A549 (cell line): ENCODE results near the gene NAALADL1. TPM values are rescaled to one million over a fixed set of nuclear protein-coding genes. Genes with fewer than 3 reads are reported as not detected.

Experiments
- ATAC-seq, 2 experiments: fragments of 200-7000 bp in 1 of 2; fragments of >200 bp in 1 of 2; cut with Nextera tagmentation in 1 of 2; cut with Tn5 transposase in 1 of 2; 3 replicates each; pipeline versions ENCODE4 v1.8.0 to v1.9.1; 2018 to 2020; ENCODE audit warnings: mild to moderate bottlenecking in 1 of 2, moderate library complexity in 1 of 2
- CTCF ChIA-PET: fragments of 300-600 bp; sonication (Branson Sonifier 250); formaldehyde crosslinking; extraction: SDS; loops from one replicate; lab custom pipeline; 2021; ENCODE audit warnings: antibody characterized with exemption, inconsistent platforms; lab: Yijun Ruan, JAX
- POLR2A ChIA-PET: fragments of 350-600 bp; formaldehyde crosslinking; extraction: SDS; loops from one replicate; lab custom pipeline; 2021; ENCODE audit warnings: antibody characterized with exemption, inconsistent platforms; lab: Yijun Ruan, JAX
- DNase-seq, 2 experiments: peaks; one replicate each; pipeline versions ENCODE4 v3.0.0 to v3.0.0-alpha.2; 2011 to 2016; ENCODE audit warnings: low read depth in 1 of 2, low spot score in 1 of 2
- FAIRE-seq: peaks from 2 replicates; lab custom pipeline; 2011; peaks lifted over from hg19 to GRCh38; lab: Jason Lieb, UNC
- H3K27ac ChIP-seq, 2 experiments: fragments of >200 bp; sonication (Bioruptor Twin); formaldehyde crosslinking; 3 replicates each; pipeline ENCODE4 v1.5.1; 2016 to 2017
- H3K4me1 ChIP-seq: fragments of >200 bp; sonication (Bioruptor Twin); formaldehyde crosslinking; 3 replicates; pipeline ENCODE4 v1.6.1; 2016
- H3K4me2 ChIP-seq: fragments of >200 bp; sonication (Bioruptor Twin); formaldehyde crosslinking; 3 replicates; pipeline ENCODE4 v1.6.1; 2016
- H3K4me3 ChIP-seq: fragments of >200 bp; sonication (Bioruptor Twin); formaldehyde crosslinking; 3 replicates; pipeline ENCODE4 v1.5.1; 2016
- H3K9me3 ChIP-seq: fragments of >200 bp; sonication (Bioruptor Twin); formaldehyde crosslinking; 3 replicates; pipeline ENCODE4 v1.6.1; 2016
- BCL3 ChIP-seq: fragments of >200 bp; sonication (Bioruptor Twin); formaldehyde crosslinking; IDR thresholded peaks from 3 replicates; pipeline ENCODE4 v1.6.1; 2016
- CBX2 ChIP-seq: fragments of 200-600 bp; sonication (generic); IDR thresholded peaks from 2 replicates; pipeline ENCODE4 v1.6.1; 2016; ENCODE audit warnings: low read depth, mild to moderate bottlenecking, borderline replicate concordance
- CBX8 ChIP-seq: fragments of 200-600 bp; sonication (generic); IDR thresholded peaks from 2 replicates; pipeline ENCODE4 v1.6.1; 2016
- CHD4 ChIP-seq: fragments of 200-600 bp; sonication (generic); IDR thresholded peaks from 2 replicates; pipeline ENCODE4 v1.6.1; 2016; ENCODE audit warnings: antibody characterized with exemption, mild to moderate bottlenecking, borderline replicate concordance
- CTCF ChIP-seq: fragments of >200 bp; sonication (Bioruptor Twin); formaldehyde crosslinking; IDR thresholded peaks from 3 replicates; pipeline ENCODE4 v1.5.1; 2016
- EHMT2 ChIP-seq: fragments of 200-600 bp; sonication (generic); IDR thresholded peaks from 2 replicates; pipeline ENCODE4 v1.6.1; 2016; ENCODE audit warnings: antibody characterized with exemption, low read depth, mild to moderate bottlenecking, moderate library complexity
- EP300 ChIP-seq, 2 experiments: fragments of >200 bp; sonication (Bioruptor Twin); formaldehyde crosslinking; IDR thresholded peaks; 2 replicates in 1 of 2; 3 replicates in 1 of 2; pipeline ENCODE4 v1.6.1; 2016 to 2017
- ESRRA ChIP-seq: fragments of 150-350 bp; IDR thresholded peaks from 2 replicates; pipeline ENCODE4 v1.6.1; 2014; ENCODE audit warnings: mild to moderate bottlenecking, low read length, borderline replicate concordance
- FOSB ChIP-seq: fragments of 250-450 bp; sonication (Bioruptor Pico); IDR thresholded peaks from 2 replicates; pipeline ENCODE4 v1.5.0; 2020; ENCODE audit warnings: mild to moderate bottlenecking, moderate library complexity
- GATA3 ChIP-seq: IDR thresholded peaks from 2 replicates; pipeline ENCODE4 v1.6.1; 2012; ENCODE audit warnings: borderline replicate concordance
- HMGXB4 ChIP-seq: fragments of 250-450 bp; sonication (Bioruptor Pico); IDR thresholded peaks from 2 replicates; pipeline ENCODE4 v1.5.0; 2021; ENCODE audit warnings: mild to moderate bottlenecking, moderate library complexity, borderline replicate concordance
- HOXB5 ChIP-seq: fragments of 250-450 bp; sonication (Bioruptor Pico); IDR thresholded peaks from 2 replicates; pipeline ENCODE4 v1.5.0; 2020; ENCODE audit warnings: mild to moderate bottlenecking, moderate library complexity
- JUN ChIP-seq, 2 experiments: fragments of >200 bp; sonication (Bioruptor Twin); formaldehyde crosslinking; IDR thresholded peaks; 2 replicates in 1 of 2; 3 replicates in 1 of 2; pipeline ENCODE4 v1.6.1; 2016 to 2017
- KDM5A ChIP-seq: fragments of 200-600 bp; sonication (generic); IDR thresholded peaks from 2 replicates; pipeline ENCODE4 v1.6.1; 2016; ENCODE audit warnings: antibody characterized with exemption, mild to moderate bottlenecking
- MAZ ChIP-seq: fragments of 150-350 bp; IDR thresholded peaks from 2 replicates; pipeline ENCODE4 v1.6.1; 2014; ENCODE audit warnings: antibody characterized with exemption, low read depth, low read length, borderline replicate concordance
- PBX3 ChIP-seq: IDR thresholded peaks from 2 replicates; pipeline ENCODE4 v1.6.1; 2012
- PHF8 ChIP-seq: fragments of 200-600 bp; sonication (generic); IDR thresholded peaks from 2 replicates; pipeline ENCODE4 v1.6.1; 2016; ENCODE audit warnings: low read depth, mild to moderate bottlenecking, antibody characterized with exemption, moderate library complexity, borderline replicate concordance
- POLR2AphosphoS2 ChIP-seq: conservative IDR thresholded peaks from 2 replicates; pipeline ENCODE4 v1.6.1; 2012; ENCODE audit warnings: low read length, improper control_type of control experiment, inconsistent platforms
- RARB ChIP-seq: fragments of 250-450 bp; sonication (Bioruptor Pico); IDR thresholded peaks from 2 replicates; pipeline ENCODE4 v1.8.0; 2021; ENCODE audit warnings: mild to moderate bottlenecking, moderate library complexity
- REST ChIP-seq: fragments of 200-600 bp; sonication (generic); IDR thresholded peaks from 2 replicates; pipeline ENCODE4 v1.6.1; 2016; ENCODE audit warnings: antibody characterized with exemption, mild to moderate bottlenecking, moderate library complexity
- RNF2 ChIP-seq: fragments of 200-600 bp; sonication (generic); IDR thresholded peaks from 2 replicates; pipeline ENCODE4 v1.6.1; 2016; ENCODE audit warnings: low read depth, mild to moderate bottlenecking, antibody characterized with exemption, moderate library complexity, borderline replicate concordance
- SMC3 ChIP-seq: fragments of >200 bp; sonication (Bioruptor Twin); formaldehyde crosslinking; IDR thresholded peaks from 3 replicates; pipeline ENCODE4 v1.6.1; 2018; ENCODE audit warnings: inconsistent platforms
- TFCP2L1 ChIP-seq: fragments of 250-450 bp; sonication (Bioruptor Pico); IDR thresholded peaks from 2 replicates; pipeline ENCODE4 v1.5.0; 2021; ENCODE audit warnings: mild to moderate bottlenecking
- WGBS: methylation state at CpG from one replicate; pipeline ENCODE4 v1.1.6; 2017; ENCODE audit errors: missing lambda C conversion rate; 5-methylcytosine and 5-hydroxymethylcytosine counted together
- polyA plus RNA-seq, 4 experiments: library from polyadenylated mRNA; depleted of rRNA in 3 of 4; stranded (reverse); fragments of >200 nt; fragmentation: RNase III in 1 of 4; extraction: RNeasy Plus Mini Kit Qiagen cat#74134 plus additional on column Dnase treatment in 1 of 4; gene quantifications; 2 replicates in 3 of 4; 3 replicates in 1 of 4; pipeline ENCODE4 v1.2.3, GENCODE V29; 2011 to 2017

Gene NAALADL1
- polyA plus RNA-seq, 2 of the 4 experiments (the other 2 are of a cell fraction) = not detected

GRCh38 chr11:65013888-65014725 is 44.2 kb downstream of the NAALADL1 start, which contains the start of gene ARL2 (continued):
- no peak for TF ChIP-seq KDM5A
- peak; percentile 73 for TF ChIP-seq HOXB5 (CRISPR knock-in tag)
- TF ChIP-seq CHD4 = no peak
- peak; percentile 23 to 87; a peak in 4 of 5 replicates for TF ChIP-seq JUN (IDR thresholded peaks at IDR 0.05)
- no peak for TF ChIP-seq RARB (CRISPR knock-in tag)
- TF ChIP-seq PHF8 = no peak; the same call in 1 of the 2 replicates
- no peak for TF ChIP-seq POLR2AphosphoS2
- TF ChIP-seq EP300 (IDR thresholded peaks at IDR 0.05) = no peak
- TF ChIP-seq CBX2 = no peak
- peak; percentile 38; the same call in 1 of the 3 replicates for TF ChIP-seq BCL3
- no peak for TF ChIP-seq CBX8
- no peak for TF ChIP-seq ESRRA
- TF ChIP-seq RNF2 = no peak
- no peak for TF ChIP-seq GATA3
- no peak for TF ChIP-seq FOSB (CRISPR knock-in tag)
- no peak for TF ChIP-seq TFCP2L1 (CRISPR knock-in tag)
- peak; percentile 80 for TF ChIP-seq CTCF
- no peak for TF ChIP-seq PBX3
- peak; percentile 94 for TF ChIP-seq HMGXB4 (CRISPR knock-in tag)
- TF ChIP-seq, all 56 proteins: peak for 13

GRCh38 chr11:65013130-65013887 is 45.0 kb downstream of the NAALADL1 start:
- peaks cover 27% of the 10 kb centered on the region for H3K4me1 ChIP-seq
- peak overlapping the region; percentile 74 for H3K4me2 ChIP-seq
- peak overlapping the region; percentile 65 for H3K4me3 ChIP-seq
- peak; percentile 91 to 94 for DNase-seq
- ATAC-seq = peak; percentile 84 to 90
- peak overlapping the region; percentile 95 to 97 for H3K27ac ChIP-seq
- ChIA-PET CTCF (interaction anchor here (0.6 to 8.0 kb wide), 76 partner anchors 9 to 251 kb away, joined by 3 to 97 read pairs (median 6); partner anchors contain the start of genes ATG2A, BATF2, CDC42BPG and CDCA5), POLR2A (interaction anchor here (0.8 to 1.2 kb wide), 3 partner anchors 110 to 178 kb away, joined by 3 to 4 read pairs (median 3); partner anchors contain the start of gene CDC42BPG)
- no peaks in the 10 kb centered on the region for H3K9me3 ChIP-seq
- no peak for FAIRE-seq
- 21% methylated on average over 16 of the region's 22 CpGs for WGBS
- TF ChIP-seq JUN (IDR thresholded peaks at IDR 0.05) (no peak), EHMT2 (no peak), CTCF (peak; percentile 53), HOXB5 (CRISPR knock-in tag) (no peak), REST (no peak), SMC3 (peak; percentile 60; the same call in 2 of the 3 replicates), CHD4 (no peak), MAZ (no peak; the same call in 1 of the 2 replicates)
